ENCODE measurements around the gene AUTS2. TPM values are rescaled to one million over a fixed set of nuclear protein-coding genes. Genes with fewer than 3 reads are reported as not detected.

AUTS2 gene
- total and polyA plus RNA-seq, 2 of the 8 experiments (the other 6 are each of a cell fraction or from before 2014, with no cell fraction given) = 25.9 to 101 TPM

GRCh38 chr7:70470746-70471145 lies 872.5 kb downstream of the AUTS2 start:
- no peak overlapping the region for H2AFZ ChIP-seq (ENCODE audit: low read length)
- no peak for FAIRE-seq
- H4K91ac ChIP-seq (replicated peaks; ENCODE audit: insufficient read length, low read length) = no peak overlapping the region
- no peaks in the 10 kb centered on the region for H3K4me1 ChIP-seq (replicated peaks in 1 of 4; ENCODE audit: control insufficient read depth in 3 of 4, insufficient read depth in 4 of 4, low read length in 3 of 4)
- H4K5ac ChIP-seq (ENCODE audit: insufficient read length, low read depth, low read length) = no peak overlapping the region
- H3K4me3 ChIP-seq (ENCODE audit: extremely low read depth in 1 of 4, insufficient read depth in 2 of 4, low read depth in 3 of 4, low read length in 4 of 4) = no peak overlapping the region
- no peak overlapping the region for H3K4me2 ChIP-seq (ENCODE audit: insufficient read depth in 1 of 2, low read depth in 2 of 2, low read length in 2 of 2)
- no peak for TF ChIP-seq JUND (IDR thresholded peaks at IDR 0.05; ENCODE audit: low read length)
- 79% methylated on average over 10 of the region's 10 CpGs; no CpG with 5 or more reads in 1 of the 2 experiments for WGBS, 2 experiments (ENCODE audit: extremely low coverage in 1 of 2, insufficient coverage in 1 of 2, insufficient read length in 1 of 2, insufficient replicate concordance in 2 of 2, low coverage in 1 of 2, low lambda C conversion rate in 2 of 2, missing lambda C conversion rate in 1 of 2)
- no peaks in the 10 kb centered on the region for H3K36me3 ChIP-seq (ENCODE audit: control insufficient read depth in 2 of 4, insufficient read depth in 4 of 4, low read length in 3 of 4)
- no peak overlapping the region for H3K4ac ChIP-seq (replicated peaks; ENCODE audit: insufficient read length, low read depth, low read length)
- CTCF ChIA-PET (ENCODE audit: partially characterized antibody) = no interaction called here
- no peak overlapping the region for H3K23ac ChIP-seq (ENCODE audit: insufficient read length)
- H2BK15ac ChIP-seq (ENCODE audit: low read length) = no peak overlapping the region
- no peak overlapping the region for H3K9ac ChIP-seq (replicated peaks in 1 of 4; ENCODE audit: extremely low read depth in 1 of 4, low read depth in 3 of 4, low read length in 3 of 4)
- H2BK20ac ChIP-seq (ENCODE audit: low read length) = no peak overlapping the region
- no peak for DNase-seq (ENCODE audit: low read depth in 1 of 2, low spot score in 2 of 2)
- no peaks in the 10 kb centered on the region for H3K9me3 ChIP-seq (ENCODE audit: insufficient read depth in 2 of 2, low read depth in 1 of 2, low read length in 1 of 2)
- H2AK5ac ChIP-seq (ENCODE audit: low read depth, low read length) = no peak overlapping the region
- H2BK5ac ChIP-seq (ENCODE audit: low read depth, low read length) = no peak overlapping the region
- no peak overlapping the region for H3K14ac ChIP-seq (ENCODE audit: insufficient read length)
- no peaks in the 10 kb centered on the region for H3K27me3 ChIP-seq (replicated peaks in 1 of 4; ENCODE audit: control insufficient read depth in 3 of 4, extremely low read depth in 1 of 4, insufficient read depth in 3 of 4, low read length in 3 of 4)
- H3K56ac ChIP-seq (replicated peaks; ENCODE audit: insufficient read length, low read depth, low read length) = no peak overlapping the region
- no peak overlapping the region for H3K18ac ChIP-seq (ENCODE audit: extremely low read depth, low read length)
- POLR2A ChIA-PET (ENCODE audit: partially characterized antibody) = no interaction called here
- H3K23me2 ChIP-seq (ENCODE audit: low read depth, low read length) = no peaks in the 10 kb centered on the region
- no peak overlapping the region for H4K8ac ChIP-seq (ENCODE audit: extremely low read depth, insufficient read depth, low read length)
- H3K79me2 ChIP-seq (ENCODE audit: control insufficient read depth in 1 of 2, insufficient read depth in 2 of 2, low read length in 2 of 2) = no peaks in the 10 kb centered on the region
- H3K79me1 ChIP-seq (ENCODE audit: low read depth, low read length) = no peaks in the 10 kb centered on the region
- H2BK120ac ChIP-seq (replicated peaks; ENCODE audit: low read depth, low read length) = no peak overlapping the region
- no peak overlapping the region for H3K27ac ChIP-seq (ENCODE audit: low read depth, low read length)
- H2BK12ac ChIP-seq (ENCODE audit: low read depth, low read length) = no peak overlapping the region
- no peaks in the 10 kb centered on the region for H4K20me1 ChIP-seq (replicated peaks in 1 of 2; ENCODE audit: control insufficient read depth in 1 of 2, insufficient read depth in 2 of 2, low read length in 2 of 2)
